Urothelium cell line (cell line): ENCODE measurements around the gene RBM4B.
"Not testable (repeated sequence)": the region's sequence is repeated elsewhere in the genome, so short reads cannot be mapped to it uniquely, and the experiment has no call there.

Experiments
- DNase-seq: peaks from one replicate; pipeline ENCODE4 v3.0.0; 2011; ENCODE audit warnings: low spot score, mixed read lengths
- FAIRE-seq: peaks from 2 replicates; lab custom pipeline; 2011; peaks lifted over from hg19 to GRCh38; lab: Jason Lieb, UNC

Gene RBM4B

GRCh38 chr11:66651016-66651415, 26.7 kb downstream of the RBM4B start:
- FAIRE-seq: no peak
- DNase-seq: no peak

GRCh38 chr11:66649903-66650302, 27.8 kb downstream of the RBM4B start:
- no peak for FAIRE-seq

GRCh38 chr11:66646828-66647227, 30.9 kb downstream of the RBM4B start:
- DNase-seq (no peak), FAIRE-seq (no peak)

More at GRCh38 chr11:66649903-66650302, 27.8 kb downstream of the RBM4B start:
- DNase-seq: no peak

- FAIRE-seq (no peak), DNase-seq (no peak)
Observed at GRCh38 chr11:66643745-66644437, 33.8 kb downstream of the RBM4B start.

GRCh38 chr11:66641834-66642233, 35.9 kb downstream of the RBM4B start:
- DNase-seq: no peak
- FAIRE-seq: no peak

- FAIRE-seq: peak; percentile 9
Observed at GRCh38 chr11:66639814-66640340, 37.8 kb downstream of the RBM4B start.

GRCh38 chr11:66639066-66639813, 38.4 kb downstream of the RBM4B start:
- FAIRE-seq (no peak), DNase-seq (no peak)

More at GRCh38 chr11:66639814-66640340, 37.8 kb downstream of the RBM4B start:
- not testable (repeated sequence) for DNase-seq

- no peak for FAIRE-seq
- peak; percentile 98 for DNase-seq
Observed at GRCh38 chr11:66638177-66639065, 39.3 kb downstream of the RBM4B start, which contains the start of gene RBM4. Gene RBM4, plus strand, starts transcription at chr11:66638703. Its CDS starts 1,009 bp downstream, at chr11:66639712.

- no peak for DNase-seq
- no peak for FAIRE-seq
Observed at GRCh38 chr11:66637557-66638176, 40.0 kb downstream of the RBM4B start.

GRCh38 chr11:66636411-66636810, 41.3 kb downstream of the RBM4B start:
- FAIRE-seq: no peak
- DNase-seq: no peak

GRCh38 chr11:66632952-66633351, 44.7 kb downstream of the RBM4B start:
- FAIRE-seq (no peak), DNase-seq (no peak)

GRCh38 chr11:66631883-66632282, 45.8 kb downstream of the RBM4B start:
- no peak for FAIRE-seq
- no peak for DNase-seq

- FAIRE-seq (no peak), DNase-seq (no peak)
Observed at GRCh38 chr11:66629356-66629755, 48.3 kb downstream of the RBM4B start.

GRCh38 chr11:66628061-66628603, 49.6 kb downstream of the RBM4B start:
- FAIRE-seq (no peak), DNase-seq (no peak)

GRCh38 chr11:66626926-66627325, 50.8 kb downstream of the RBM4B start:
- DNase-seq (no peak), FAIRE-seq (no peak)

GRCh38 chr11:66626382-66626781, 51.3 kb downstream of the RBM4B start:
- FAIRE-seq (no peak), DNase-seq (no peak)

GRCh38 chr11:66625752-66626149, 51.9 kb downstream of the RBM4B start:
- no peak for DNase-seq
- FAIRE-seq: no peak

GRCh38 chr11:66625041-66625751, 52.5 kb downstream of the RBM4B start:
- FAIRE-seq (no peak), DNase-seq (no peak)

- FAIRE-seq (no peak), DNase-seq (no peak)
Observed at GRCh38 chr11:66624450-66624849, 53.2 kb downstream of the RBM4B start.
